SU-DHL-6 (cell line): Measurements from ENCODE around the gene MYO7B.

Experiments
- H2AFZ ChIP-seq: fragments of 200-600 bp; sonication (generic); 2 replicates; pipeline ENCODE4 v1.6.1; 2014; ENCODE audit warnings: low read depth, mild to moderate bottlenecking, moderate library complexity, mixed read lengths, antibody characterized with exemption, low read length; ENCODE audit not compliant: severe bottlenecking
- H3F3A ChIP-seq: fragments of 200-600 bp; shearing (Covaris generic); 2 replicates; pipeline ENCODE4 v1.6.0; 2016; ENCODE audit warnings: antibody characterized with exemption, mild to moderate bottlenecking; ENCODE audit not compliant: insufficient read depth
- H3K27ac ChIP-seq: fragments of 200-600 bp; sonication (generic); 2 replicates; pipeline ENCODE4 v1.5.1; 2016; ENCODE audit warnings: low read depth, mild to moderate bottlenecking, low read length, moderate library complexity, mixed read lengths
- H3K27me3 ChIP-seq: fragments of 200-600 bp; sonication (generic), shearing (Covaris generic); 2 replicates; pipeline ENCODE4 v1.6.0; 2014; ENCODE audit warnings: mild to moderate bottlenecking, low read length
- H3K36me3 ChIP-seq: fragments of 200-600 bp; sonication (generic); 2 replicates; pipeline ENCODE4 v1.6.1; 2014; ENCODE audit warnings: mild to moderate bottlenecking, low read length, mixed read lengths
- H3K4me2 ChIP-seq: fragments of 300-600, 200-600 bp; shearing (Covaris generic), sonication (generic); 2 replicates; pipeline ENCODE4 v1.6.0; 2014; ENCODE audit warnings: low read length, low read depth, mild to moderate bottlenecking; ENCODE audit not compliant: poor library complexity, severe bottlenecking
- H3K4me3 ChIP-seq: fragments of 200-600 bp; sonication (generic); 2 replicates; pipeline ENCODE4 v1.5.1; 2014; ENCODE audit warnings: antibody characterized with exemption, low read length, mild to moderate bottlenecking, mixed read lengths; ENCODE audit not compliant: insufficient read depth, poor library complexity, severe bottlenecking
- H3K79me2 ChIP-seq: fragments of 200-600 bp; sonication (generic); 2 replicates; pipeline ENCODE4 v1.6.1; 2014; ENCODE audit warnings: mild to moderate bottlenecking, low read length, moderate library complexity; ENCODE audit not compliant: insufficient read depth
- H3K9ac ChIP-seq: fragments of 200-600 bp; sonication (generic); 2 replicates; pipeline ENCODE4 v1.7.0; 2014; ENCODE audit warnings: mild to moderate bottlenecking, low read length
- H3K9me2 ChIP-seq: fragments of 200-600 bp; sonication (generic); replicated peaks from 2 replicates; pipeline ENCODE4 v1.6.1; 2014; ENCODE audit warnings: low read length; ENCODE audit not compliant: insufficient read depth
- H3K9me3 ChIP-seq: fragments of 200-600 bp; sonication (generic); 2 replicates; pipeline ENCODE4 v1.6.1; 2014; ENCODE audit warnings: low read length, mixed read lengths; ENCODE audit not compliant: insufficient read depth
- H4K20me1 ChIP-seq: fragments of 200-600 bp; sonication (generic); 2 replicates; pipeline ENCODE4 v1.6.1; 2014; ENCODE audit warnings: low read depth, mild to moderate bottlenecking, antibody characterized with exemption, low read length, moderate library complexity, mixed read lengths
- CTCF ChIP-seq: fragments of 200-600 bp; sonication (generic); IDR thresholded peaks from one replicate; pipeline ENCODE4 v1.5.1; 2017; ENCODE audit warnings: antibody characterized with exemption, mild to moderate bottlenecking, low read length, moderate library complexity; ENCODE audit not compliant: insufficient read depth, poor library complexity, severe bottlenecking
- EZH2phosphoT487 ChIP-seq: fragments of 200-600 bp; sonication (generic), shearing (Covaris generic); conservative IDR thresholded peaks from 2 replicates; pipeline ENCODE4 v1.6.1; 2018; ENCODE audit warnings: mild to moderate bottlenecking, antibody characterized with exemption, low read length, moderate library complexity, mixed read lengths

The MYO7B gene

GRCh38 chr2:127575941-127576432, 40.5 kb downstream of the MYO7B start:
- H3K9me3 ChIP-seq, result no peaks in the 10 kb centered on the region
- H3K36me3 ChIP-seq, result no peaks in the 10 kb centered on the region
- no peak overlapping the region for H3K4me3 ChIP-seq
- peaks cover 8% of the 10 kb centered on the region; the same call in 1 of the 2 replicates for H3F3A ChIP-seq
- no peak overlapping the region for H3K27ac ChIP-seq
- no peaks in the 10 kb centered on the region for H3K27me3 ChIP-seq
- H3K9me2 ChIP-seq, result no peaks in the 10 kb centered on the region
- no peaks in the 10 kb centered on the region for H3K79me2 ChIP-seq
- TF ChIP-seq CTCF, result no peak
- no peak for TF ChIP-seq EZH2phosphoT487
- no peaks in the 10 kb centered on the region; the same call in 1 of the 2 replicates for H4K20me1 ChIP-seq
- H2AFZ ChIP-seq, result no peak overlapping the region
- no peak overlapping the region for H3K9ac ChIP-seq
- H3K4me2 ChIP-seq, result peak overlapping the region; percentile 38

- peaks cover 8% of the 10 kb centered on the region; the same call in 1 of the 2 replicates for H3F3A ChIP-seq
- no peaks in the 10 kb centered on the region for H3K9me3 ChIP-seq
- H3K27ac ChIP-seq, result no peak overlapping the region
- H3K9me2 ChIP-seq, result no peaks in the 10 kb centered on the region
- H3K4me3 ChIP-seq, result no peak overlapping the region
- H3K4me2 ChIP-seq, result no peak overlapping the region
- H4K20me1 ChIP-seq, result no peaks in the 10 kb centered on the region
- H3K79me2 ChIP-seq, result no peaks in the 10 kb centered on the region
- no peak for TF ChIP-seq EZH2phosphoT487
- TF ChIP-seq CTCF, result no peak
- H2AFZ ChIP-seq, result no peak overlapping the region
- H3K36me3 ChIP-seq, result no peaks in the 10 kb centered on the region
- no peak overlapping the region for H3K9ac ChIP-seq
- no peaks in the 10 kb centered on the region for H3K27me3 ChIP-seq
These were observed 41.1 kb downstream of the MYO7B start for GRCh38 chr2:127576433-127577207.

GRCh38 chr2:127577208-127577475, 41.7 kb downstream of the MYO7B start:
- no peak overlapping the region for H3K4me3 ChIP-seq
- H3K27ac ChIP-seq, result no peak overlapping the region
- H3K27me3 ChIP-seq, result no peaks in the 10 kb centered on the region
- no peak overlapping the region for H3K4me2 ChIP-seq
- no peaks in the 10 kb centered on the region for H3K79me2 ChIP-seq
- no peaks in the 10 kb centered on the region for H3K9me2 ChIP-seq
- no peaks in the 10 kb centered on the region for H3K36me3 ChIP-seq
- no peaks in the 10 kb centered on the region for H4K20me1 ChIP-seq
- H3F3A ChIP-seq, result peaks cover 8% of the 10 kb centered on the region; the same call in 1 of the 2 replicates
- no peak overlapping the region for H2AFZ ChIP-seq
- no peaks in the 10 kb centered on the region for H3K9me3 ChIP-seq
- H3K9ac ChIP-seq, result no peak overlapping the region
- TF ChIP-seq CTCF (no peak), EZH2phosphoT487 (no peak)
